Activated CD4-positive, alpha-beta T cell treated with anti-CD3 and anti-CD28 coated beads, Interleukin-2, amount 10 ng/mL, durations not matched to agents 24 days and 14 days (primary cell): ENCODE results near the gene CYB5B. TPM values are rescaled to one million over a fixed set of nuclear protein-coding genes. Genes with fewer than 3 reads are reported as not detected.

Source experiments
- DNase-seq: peaks from one replicate; pipeline ENCODE4 v3.0.0; 2022
- H3K27ac Mint-ChIP-seq: one replicate; pipeline ENCODE4 v1.8.0; 2022; ENCODE audit warnings: mild to moderate bottlenecking, mixed read lengths
- H3K27me3 Mint-ChIP-seq: one replicate; pipeline ENCODE4 v1.8.0; 2022; ENCODE audit warnings: mixed read lengths
- H3K36me3 Mint-ChIP-seq: one replicate; pipeline ENCODE4 v1.8.0; 2022; ENCODE audit warnings: low read depth, mild to moderate bottlenecking, mixed read lengths
- H3K4me1 Mint-ChIP-seq: one replicate; pipeline ENCODE4 v1.8.0; 2021; ENCODE audit warnings: mixed read lengths
- H3K4me3 Mint-ChIP-seq: one replicate; pipeline ENCODE4 v1.8.0; 2022; ENCODE audit warnings: mild to moderate bottlenecking, moderate library complexity, mixed read lengths
- H3K9me3 Mint-ChIP-seq: one replicate; pipeline ENCODE4 v1.8.0; 2021; ENCODE audit warnings: mixed read lengths
- intact Hi-C: fragments of 100-400 bp; cut with micrococcal nuclease; formaldehyde crosslinking; loops from one replicate; pipeline ENCODE4 v1.15.1; 2023
- total RNA-seq: library from RNA; stranded (reverse); gene quantifications from 2 replicates; pipeline ENCODE4 v1.2.3, GENCODE V29; 2022

Gene CYB5B
- total RNA-seq, 1 donor from 2014 or later, result 154 TPM

GRCh38 chr16:69476920-69477443 is 52.6 kb downstream of the CYB5B start:
- peaks cover 6% of the 10 kb centered on the region for H3K4me1 Mint-ChIP-seq
- peaks cover 2% of the 10 kb centered on the region for H3K36me3 Mint-ChIP-seq
- H3K4me3 Mint-ChIP-seq, result no peak overlapping the region
- H3K27ac Mint-ChIP-seq, result no peak overlapping the region
- H3K9me3 Mint-ChIP-seq, result no peaks in the 10 kb centered on the region
- intact Hi-C loops, result loop anchor here (10.0 kb wide), 1 partner anchor 52 kb away; the partner anchor contains the start of gene CYB5B
- no peaks in the 10 kb centered on the region for H3K27me3 Mint-ChIP-seq
- no peak for DNase-seq

GRCh38 chr16:69477546-69477945 is 53.1 kb downstream of the CYB5B start:
- Mint-ChIP-seq H3K27me3 (no peaks in the 10 kb centered on the region), H3K4me1 (peaks cover 6% of the 10 kb centered on the region), H3K9me3 (no peaks in the 10 kb centered on the region), H3K27ac (no peak overlapping the region), H3K36me3 (peaks cover 2% of the 10 kb centered on the region), H3K4me3 (no peak overlapping the region)
- no peak for DNase-seq
- intact Hi-C loops, result loop anchor here (10.0 kb wide), 1 partner anchor 53 kb away; the partner anchor contains the start of gene CYB5B

GRCh38 chr16:69478685-69479084 is 54.3 kb downstream of the CYB5B start:
- intact Hi-C loops, result loop anchor here (10.0 kb wide), 1 partner anchor 54 kb away; the partner anchor contains the start of gene CYB5B
- Mint-ChIP-seq H3K9me3 (no peaks in the 10 kb centered on the region), H3K4me1 (peaks cover 6% of the 10 kb centered on the region), H3K36me3 (no peaks in the 10 kb centered on the region), H3K4me3 (no peak overlapping the region), H3K27me3 (no peaks in the 10 kb centered on the region), H3K27ac (no peak overlapping the region)
- no peak for DNase-seq

GRCh38 chr16:69479775-69480174 is 55.4 kb downstream of the CYB5B start:
- no peak for DNase-seq

GRCh38 chr16:69481901-69482341 is 57.5 kb downstream of the CYB5B start:
- DNase-seq, result no peak
- H3K27ac Mint-ChIP-seq, result no peak overlapping the region
- intact Hi-C loops, result no loop called here
- peaks cover 5% of the 10 kb centered on the region for H3K4me1 Mint-ChIP-seq
- peaks cover 3% of the 10 kb centered on the region for H3K27me3 Mint-ChIP-seq
- H3K9me3 Mint-ChIP-seq, result no peaks in the 10 kb centered on the region
- no peak overlapping the region for H3K4me3 Mint-ChIP-seq
- no peaks in the 10 kb centered on the region for H3K36me3 Mint-ChIP-seq

More at GRCh38 chr16:69479775-69480174, 55.4 kb downstream of the CYB5B start:
- no peaks in the 10 kb centered on the region for H3K36me3 Mint-ChIP-seq
- H3K9me3 Mint-ChIP-seq, result no peaks in the 10 kb centered on the region
- no peak overlapping the region for H3K27ac Mint-ChIP-seq
- peaks cover 6% of the 10 kb centered on the region for H3K4me1 Mint-ChIP-seq
- intact Hi-C loops, result loop anchor here (10.0 kb wide), 1 partner anchor 55 kb away; the partner anchor contains the start of gene CYB5B
- H3K4me3 Mint-ChIP-seq, result no peak overlapping the region
- H3K27me3 Mint-ChIP-seq, result peaks cover 3% of the 10 kb centered on the region

- Mint-ChIP-seq H3K9me3 (no peaks in the 10 kb centered on the region), H3K27me3 (peaks cover 3% of the 10 kb centered on the region), H3K4me1 (peaks cover 2% of the 10 kb centered on the region), H3K4me3 (no peak overlapping the region), H3K27ac (no peak overlapping the region), H3K36me3 (no peaks in the 10 kb centered on the region)
- no peak for DNase-seq
- intact Hi-C loops, result no loop called here
Observed at GRCh38 chr16:69482410-69482991, 58.1 kb downstream of the CYB5B start.

GRCh38 chr16:69483611-69484010 is 59.2 kb downstream of the CYB5B start:
- Mint-ChIP-seq H3K27me3 (peaks cover 3% of the 10 kb centered on the region), H3K9me3 (no peaks in the 10 kb centered on the region), H3K4me3 (no peak overlapping the region), H3K27ac (no peak overlapping the region), H3K4me1 (no peaks in the 10 kb centered on the region), H3K36me3 (no peaks in the 10 kb centered on the region)
- DNase-seq, result no peak
- intact Hi-C loops, result no loop called here

GRCh38 chr16:69485361-69485760 is 60.9 kb downstream of the CYB5B start:
- peaks cover 3% of the 10 kb centered on the region for H3K27me3 Mint-ChIP-seq

GRCh38 chr16:69485816-69486215 is 61.4 kb downstream of the CYB5B start:
- Mint-ChIP-seq H3K36me3 (no peaks in the 10 kb centered on the region), H3K27me3 (peaks cover 3% of the 10 kb centered on the region), H3K4me3 (no peak overlapping the region), H3K27ac (no peak overlapping the region), H3K4me1 (no peaks in the 10 kb centered on the region), H3K9me3 (no peaks in the 10 kb centered on the region)
- intact Hi-C loops, result no loop called here
- DNase-seq, result no peak

More at GRCh38 chr16:69485361-69485760, 60.9 kb downstream of the CYB5B start:
- Mint-ChIP-seq H3K27ac (no peak overlapping the region), H3K4me1 (no peaks in the 10 kb centered on the region), H3K9me3 (no peaks in the 10 kb centered on the region), H3K36me3 (no peaks in the 10 kb centered on the region), H3K4me3 (no peak overlapping the region)
- intact Hi-C loops, result no loop called here
- DNase-seq, result no peak

GRCh38 chr16:69486272-69486671 is 61.9 kb downstream of the CYB5B start:
- no peak overlapping the region for H3K27ac Mint-ChIP-seq
- H3K9me3 Mint-ChIP-seq, result no peaks in the 10 kb centered on the region
- H3K4me3 Mint-ChIP-seq, result no peak overlapping the region
- no peaks in the 10 kb centered on the region for H3K36me3 Mint-ChIP-seq
- H3K4me1 Mint-ChIP-seq, result no peaks in the 10 kb centered on the region
- intact Hi-C loops, result no loop called here
- peaks cover 3% of the 10 kb centered on the region for H3K27me3 Mint-ChIP-seq
- no peak for DNase-seq

- H3K27me3 Mint-ChIP-seq, result peaks cover 3% of the 10 kb centered on the region
- no peak overlapping the region for H3K4me3 Mint-ChIP-seq
- no peak overlapping the region for H3K27ac Mint-ChIP-seq
- H3K36me3 Mint-ChIP-seq, result no peaks in the 10 kb centered on the region
- no peak for DNase-seq
- intact Hi-C loops, result no loop called here
- H3K4me1 Mint-ChIP-seq, result no peaks in the 10 kb centered on the region
- no peaks in the 10 kb centered on the region for H3K9me3 Mint-ChIP-seq
Observed at GRCh38 chr16:69486724-69487123, 62.3 kb downstream of the CYB5B start.

- H3K27me3 Mint-ChIP-seq, result no peaks in the 10 kb centered on the region
- H3K4me3 Mint-ChIP-seq, result no peak overlapping the region
- no peaks in the 10 kb centered on the region for H3K36me3 Mint-ChIP-seq
- H3K4me1 Mint-ChIP-seq, result peaks cover 1% of the 10 kb centered on the region
- intact Hi-C loops, result no loop called here
- H3K9me3 Mint-ChIP-seq, result no peaks in the 10 kb centered on the region
- no peak for DNase-seq
- no peak overlapping the region for H3K27ac Mint-ChIP-seq
Observed at GRCh38 chr16:69490707-69491324, 66.4 kb downstream of the CYB5B start.

- H3K4me1 Mint-ChIP-seq, result peaks cover 3% of the 10 kb centered on the region
Observed at GRCh38 chr16:69494991-69495392, 70.6 kb downstream of the CYB5B start.

GRCh38 chr16:69495821-69496220 is 71.4 kb downstream of the CYB5B start:
- no peak overlapping the region for H3K4me3 Mint-ChIP-seq
- H3K9me3 Mint-ChIP-seq, result no peaks in the 10 kb centered on the region
- no peaks in the 10 kb centered on the region for H3K27me3 Mint-ChIP-seq
- DNase-seq, result no peak
- intact Hi-C loops, result loop anchor here (5.0 kb wide), 1 partner anchor 36 kb away; no protein-coding TSS in a partner anchor
- H3K27ac Mint-ChIP-seq, result no peak overlapping the region
- H3K4me1 Mint-ChIP-seq, result peaks cover 3% of the 10 kb centered on the region
- H3K36me3 Mint-ChIP-seq, result no peaks in the 10 kb centered on the region

More at GRCh38 chr16:69494991-69495392, 70.6 kb downstream of the CYB5B start:
- no peak overlapping the region for H3K4me3 Mint-ChIP-seq
- H3K27ac Mint-ChIP-seq, result no peak overlapping the region
- peak; percentile 79 for DNase-seq
- intact Hi-C loops, result loop anchor here (5.0 kb wide), 1 partner anchor 37 kb away; no protein-coding TSS in a partner anchor
- no peaks in the 10 kb centered on the region for H3K36me3 Mint-ChIP-seq
- no peaks in the 10 kb centered on the region for H3K9me3 Mint-ChIP-seq
- H3K27me3 Mint-ChIP-seq, result no peaks in the 10 kb centered on the region
